HG03521 (cell line): ENCODE data around the gene FCRL5.

ENCODE experiments used
- ATAC-seq: cut with Tn5 transposase; IDR thresholded peaks from one replicate; pipeline ENCODE4 v1.9.1; 2021; ENCODE audit warnings: mild to moderate bottlenecking, moderate library complexity; ENCODE audit not compliant: unreplicated experiment

FCRL5 gene

DNA sequence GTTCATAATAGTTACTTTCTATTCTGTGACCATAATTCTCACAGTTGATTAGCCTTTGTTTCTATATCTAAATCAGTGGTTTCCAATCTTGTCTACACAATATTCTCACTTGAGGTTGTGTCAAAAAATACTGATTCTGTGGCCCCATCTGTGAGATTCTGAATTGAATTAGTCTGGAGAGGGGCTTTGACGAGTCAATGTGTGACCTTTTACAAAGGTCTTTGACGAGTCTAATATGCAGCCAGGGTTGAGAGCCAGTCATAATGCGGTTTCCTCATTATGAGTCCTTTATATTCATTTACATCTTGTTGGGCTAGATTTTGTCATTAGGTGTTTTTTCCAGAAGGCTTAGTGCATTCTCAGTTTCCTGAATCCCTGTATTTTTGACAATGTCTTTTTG is 19.7 kb downstream of the FCRL5 start:
- ATAC-seq = no peak

GRCh38 chr1:157523774-157524493 is 28.4 kb downstream of the FCRL5 start:
- peak; percentile 75 for ATAC-seq

DNA sequence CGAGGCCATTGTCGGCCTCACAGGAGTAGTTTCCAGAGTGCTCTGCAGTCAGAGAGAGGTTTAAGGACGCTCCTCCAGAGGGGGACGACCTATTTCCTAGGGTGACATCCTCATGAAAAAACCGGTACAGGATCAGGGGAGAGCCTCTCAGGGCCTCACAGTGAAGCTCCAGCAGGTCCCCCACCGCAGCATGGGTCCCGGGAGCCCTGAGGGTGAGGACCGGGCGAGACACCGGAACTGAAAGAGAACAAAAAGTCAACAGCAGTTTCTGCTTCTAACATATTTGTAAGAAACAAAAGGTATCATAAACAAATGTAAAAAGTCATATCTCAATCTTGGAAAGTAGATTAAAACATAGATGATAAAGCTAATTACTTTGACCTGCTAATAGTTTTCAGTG is 31.3 kb downstream of the FCRL5 start:
- ATAC-seq = no peak

GRCh38 chr1:157520386-157520935 is 31.9 kb downstream of the FCRL5 start:
- ATAC-seq = no peak

- ATAC-seq = no peak
Observed at GRCh38 chr1:157519451-157519850, 32.9 kb downstream of the FCRL5 start.

GRCh38 chr1:157517016-157517415 is 35.3 kb downstream of the FCRL5 start:
- no peak for ATAC-seq

GRCh38 chr1:157515709-157516108 is 36.6 kb downstream of the FCRL5 start:
- no peak for ATAC-seq

GRCh38 chr1:157515141-157515540 is 37.2 kb downstream of the FCRL5 start:
- ATAC-seq = no peak

DNA sequence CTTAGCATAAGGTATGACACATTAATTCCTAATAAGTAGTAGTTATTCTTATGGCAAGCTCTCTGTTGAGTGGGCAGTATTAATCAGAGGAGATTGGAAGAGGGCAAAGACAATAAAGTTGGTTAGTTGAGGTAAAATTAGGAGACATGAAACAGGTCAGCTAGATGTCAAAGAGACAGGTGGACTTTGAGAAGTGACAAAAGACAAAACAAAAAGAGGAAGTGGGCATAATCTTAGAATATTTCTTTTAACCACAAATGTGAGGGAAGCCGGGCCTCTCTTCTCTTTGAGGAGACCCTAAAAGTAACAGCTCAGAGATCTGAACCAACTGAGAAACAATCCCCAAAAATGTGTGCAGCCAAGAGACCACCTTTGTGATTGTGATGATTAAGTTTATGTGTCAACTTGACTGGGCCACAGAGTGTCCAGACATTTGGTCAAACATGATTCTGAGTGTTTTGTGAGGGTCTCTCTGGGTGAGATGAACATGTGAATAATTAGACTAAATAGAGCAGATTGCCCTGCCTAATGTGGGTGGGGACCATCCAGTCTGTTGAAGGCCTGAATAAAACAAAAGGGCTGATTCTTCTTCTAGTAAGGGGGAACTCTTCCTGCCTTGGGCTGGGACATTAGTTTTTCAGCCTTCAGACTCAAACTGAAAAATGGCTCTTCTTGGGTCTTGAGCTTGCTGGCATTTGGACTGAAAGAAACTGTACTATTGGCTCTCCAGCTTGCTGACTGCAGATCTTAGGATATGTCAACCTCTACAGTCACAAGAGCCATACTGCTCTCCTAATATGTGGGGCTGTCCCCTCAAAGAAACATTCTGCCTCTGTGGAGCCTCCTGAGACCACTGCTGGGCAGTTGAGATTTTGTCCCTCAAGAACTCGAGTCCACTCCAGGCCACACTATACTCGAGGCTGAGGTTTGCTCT is 40.0 kb downstream of the FCRL5 start:
- peak; percentile 34 for ATAC-seq

DNA sequence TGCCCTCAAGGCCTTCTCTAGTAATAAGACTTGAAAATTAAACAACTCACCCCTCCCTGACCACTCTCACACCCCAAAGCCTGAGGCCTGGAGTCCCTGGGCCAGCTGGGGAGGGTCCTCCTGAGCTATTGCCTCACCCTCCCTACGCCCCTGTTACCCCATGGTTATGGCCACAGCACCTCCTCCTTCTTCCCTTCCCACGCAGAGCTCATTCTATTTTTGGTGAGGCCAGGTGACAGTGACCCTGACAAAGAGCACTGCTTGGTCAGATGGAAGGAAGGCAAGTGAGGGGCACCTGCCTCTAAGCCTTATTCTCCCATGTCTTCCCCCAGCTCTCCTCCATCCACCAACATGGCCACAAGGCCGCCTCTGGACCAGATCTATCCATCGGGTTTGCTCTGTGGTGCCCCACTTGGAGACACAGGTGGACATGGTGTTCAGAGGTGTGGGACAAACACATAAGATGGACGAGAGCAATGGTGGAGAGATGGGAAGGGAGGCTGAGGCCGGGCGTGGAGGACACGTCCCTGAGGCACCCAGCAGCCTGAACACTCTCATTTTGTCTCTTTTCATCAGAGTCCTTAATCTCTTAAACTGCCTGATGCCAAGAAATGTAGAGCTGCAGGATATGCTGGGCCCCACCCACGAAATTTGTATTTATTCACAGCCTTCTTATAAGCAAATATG is 42.6 kb downstream of the FCRL5 start:
- ATAC-seq = no peak

DNA sequence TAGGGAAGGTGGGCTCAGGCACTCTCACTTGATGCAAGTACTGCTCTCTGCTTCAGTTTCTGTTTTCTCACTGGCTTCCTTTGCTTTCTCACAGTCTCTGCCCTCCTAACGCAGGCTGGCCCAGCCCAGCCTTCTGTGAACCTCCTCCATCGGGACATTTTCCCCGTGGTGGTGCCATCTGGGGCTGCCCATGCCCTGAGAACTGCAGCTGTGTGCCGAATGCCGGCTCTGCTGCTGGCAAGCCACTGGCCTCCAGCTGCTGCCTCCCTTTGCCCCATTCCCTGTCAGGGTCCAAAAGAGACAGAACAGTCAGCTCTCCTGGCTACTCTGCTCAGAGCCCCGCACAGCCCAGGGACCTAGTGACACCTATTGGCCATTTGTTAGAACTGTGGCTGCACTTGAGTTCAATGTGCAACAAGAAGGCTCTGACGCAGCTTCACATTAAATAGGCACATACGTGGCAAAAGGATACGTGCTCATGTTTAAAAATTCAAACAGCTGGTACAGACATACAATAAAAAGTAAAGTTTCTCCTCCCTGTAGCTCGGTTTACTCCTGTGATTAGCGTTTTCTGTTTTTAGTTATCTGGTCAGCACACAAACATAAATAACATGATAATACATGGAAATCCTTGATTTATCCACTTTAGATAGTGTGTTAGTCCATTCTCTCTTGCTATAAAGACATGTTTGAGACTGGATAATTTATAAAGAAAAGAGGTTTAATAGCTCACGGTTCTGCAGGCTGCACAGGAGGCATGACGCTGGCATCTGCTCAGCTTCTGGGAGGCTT is 46.6 kb downstream of the FCRL5 start:
- peak; percentile 91 for ATAC-seq

DNA sequence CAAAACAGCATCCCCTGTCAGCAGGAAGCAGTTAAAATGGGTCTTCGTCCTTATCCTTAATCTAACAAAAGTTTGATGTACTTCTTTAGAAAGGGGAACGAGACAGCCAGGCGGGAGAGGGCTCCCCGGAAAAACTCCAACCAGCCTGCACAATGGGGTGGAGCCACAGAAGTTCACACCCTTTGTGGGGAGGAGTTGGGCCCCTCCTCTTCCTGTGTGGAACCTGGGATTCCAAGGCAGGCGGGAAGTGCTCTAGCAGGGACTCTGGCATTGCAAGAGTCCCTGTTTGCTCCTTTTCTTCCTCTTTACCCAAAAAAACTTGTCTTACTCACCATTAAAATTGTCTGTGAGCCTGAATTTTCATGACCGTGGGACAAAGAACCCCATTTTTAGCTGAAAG is 47.7 kb downstream of the FCRL5 start:
- no peak for ATAC-seq

DNA sequence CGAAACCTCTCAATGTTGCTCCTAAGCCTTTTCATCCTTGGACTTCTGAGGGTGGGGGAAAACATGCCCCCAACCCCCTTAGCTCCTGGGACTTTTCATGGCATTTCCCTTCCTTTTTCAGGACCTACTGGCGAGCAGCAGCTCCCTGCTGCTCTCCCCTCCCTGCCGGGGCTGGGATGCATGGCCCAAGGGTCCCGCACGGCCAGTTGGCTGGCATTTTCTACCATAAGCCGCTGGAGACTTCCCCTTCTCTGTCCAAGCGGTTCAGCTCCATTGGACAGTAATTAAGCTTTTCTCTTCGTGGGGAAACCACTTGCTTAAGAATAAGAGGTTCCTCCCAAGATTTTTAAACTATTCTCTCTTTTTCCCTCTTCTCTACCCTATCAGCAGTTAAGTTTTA is 52.8 kb downstream of the FCRL5 start:
- ATAC-seq = no peak

DNA sequence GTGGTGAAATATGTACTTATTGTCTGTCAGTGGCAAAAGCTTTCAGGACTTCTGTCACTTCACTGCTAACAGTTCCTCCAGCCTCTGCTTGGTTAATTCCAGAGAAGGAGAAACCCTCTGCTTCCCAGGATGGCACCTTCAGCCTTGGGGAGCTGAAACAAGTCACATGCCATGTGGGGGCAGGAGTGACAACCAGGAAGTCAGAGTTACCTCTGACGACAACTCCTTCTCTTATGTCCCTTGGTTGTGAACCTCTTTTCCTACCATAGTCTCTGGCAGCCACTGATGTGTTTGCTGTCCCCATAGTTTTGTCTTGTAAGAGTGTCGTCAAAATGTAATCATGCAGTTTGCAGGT is 53.6 kb downstream of the FCRL5 start:
- ATAC-seq = no peak

- no peak for ATAC-seq
Observed at GRCh38 chr1:157497987-157498735, 54.2 kb downstream of the FCRL5 start.

- ATAC-seq = no peak
Observed at GRCh38 chr1:157497284-157497683, 55.0 kb downstream of the FCRL5 start.

- ATAC-seq = no peak
Observed at GRCh38 chr1:157496121-157496526, 56.2 kb downstream of the FCRL5 start.

GRCh38 chr1:157495285-157495684 is 57.0 kb downstream of the FCRL5 start:
- no peak for ATAC-seq

DNA sequence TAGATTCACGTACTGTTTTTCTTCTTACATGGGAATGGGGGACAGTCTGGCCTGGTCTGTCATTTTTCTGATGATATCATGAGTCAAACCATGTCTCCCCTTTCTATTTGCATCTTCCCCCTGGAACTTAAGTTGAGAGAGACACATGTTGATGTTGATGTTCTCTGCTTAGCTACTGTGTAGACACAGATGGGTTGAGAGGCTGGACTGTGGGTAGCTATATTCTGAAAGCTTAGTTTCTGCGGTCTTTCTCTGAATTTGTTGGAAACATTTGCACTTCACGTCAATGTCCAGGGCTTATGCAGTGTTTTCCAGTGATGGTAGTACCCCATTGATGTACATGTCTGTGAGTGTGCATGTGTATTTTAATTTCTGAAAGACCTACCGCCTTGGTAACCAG is 58.2 kb downstream of the FCRL5 start:
- ATAC-seq = no peak
